Right forelimb (tissue), 1 donor: ENCODE measurements around the gene TMOD2.

Source experiments
- DNase-seq: peaks from one replicate; pipeline ENCODE4 v3.0.0-alpha.2; 2018

Gene TMOD2

GRCh38 chr15:51750792-51751696 lies at the start of gene TMOD2:
TMOD2 (plus strand) TSS chr15:51751597; CDS start chr15:51766442, 14,845 bp downstream.
- DNase-seq = peak; percentile 66

DNA sequence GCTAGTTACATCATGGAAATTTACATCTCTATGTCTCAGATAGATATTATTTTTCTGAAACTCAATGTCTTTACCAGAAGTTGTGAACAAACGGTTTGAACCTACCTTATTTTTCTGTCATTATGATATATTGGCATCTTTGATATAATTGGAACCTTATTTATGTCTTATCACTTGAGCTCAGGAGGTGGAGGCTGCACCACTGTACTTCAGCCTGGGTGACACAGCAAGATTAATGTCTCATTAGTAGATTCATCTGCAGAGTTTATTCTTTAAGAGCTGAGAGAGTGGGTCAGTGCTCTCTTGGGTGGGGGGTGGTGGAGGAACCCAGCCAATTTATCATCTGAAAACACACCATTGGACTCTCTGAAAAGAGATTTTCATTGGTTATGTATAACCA lies 48.7 kb upstream of the TMOD2 start:
- DNase-seq = no peak

GRCh38 chr15:51706291-51706690 lies 45.1 kb upstream of the TMOD2 start:
- no peak for DNase-seq

DNA sequence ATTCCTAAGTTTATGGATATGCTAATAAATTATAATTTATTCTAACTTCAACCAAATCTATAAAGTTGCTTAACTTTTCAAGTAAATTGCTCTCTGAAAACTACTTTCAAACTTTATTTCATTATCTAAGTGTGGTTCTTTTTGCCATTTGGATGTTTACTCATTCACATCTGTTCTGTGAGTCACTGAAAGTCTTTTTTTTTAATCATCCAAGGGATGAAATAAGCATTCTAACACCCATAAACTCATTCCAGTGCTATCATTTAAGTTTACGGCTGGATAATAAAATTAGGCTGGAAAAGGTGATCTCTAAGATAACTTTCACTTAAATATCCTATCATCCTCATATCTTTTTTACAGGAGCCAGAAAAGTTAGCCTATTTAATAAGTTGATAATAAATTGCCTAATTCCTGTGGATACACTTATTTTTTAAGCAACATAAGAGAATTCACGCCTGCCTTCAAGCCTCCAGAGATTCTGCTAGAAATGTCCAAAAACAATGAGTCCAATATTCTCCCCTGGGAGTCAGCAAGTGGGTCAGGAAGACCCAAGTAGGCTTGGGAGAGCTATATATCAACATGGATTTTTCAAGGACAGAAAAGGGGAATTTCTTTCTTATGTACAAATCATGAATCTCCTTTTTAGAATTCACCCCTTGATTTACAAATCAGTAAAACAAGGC lies 44.3 kb upstream of the TMOD2 start:
- DNase-seq = no peak

- peak; percentile 51 for DNase-seq
Measured at GRCh38 chr15:51708013-51708412, 43.4 kb upstream of the TMOD2 start.

DNA sequence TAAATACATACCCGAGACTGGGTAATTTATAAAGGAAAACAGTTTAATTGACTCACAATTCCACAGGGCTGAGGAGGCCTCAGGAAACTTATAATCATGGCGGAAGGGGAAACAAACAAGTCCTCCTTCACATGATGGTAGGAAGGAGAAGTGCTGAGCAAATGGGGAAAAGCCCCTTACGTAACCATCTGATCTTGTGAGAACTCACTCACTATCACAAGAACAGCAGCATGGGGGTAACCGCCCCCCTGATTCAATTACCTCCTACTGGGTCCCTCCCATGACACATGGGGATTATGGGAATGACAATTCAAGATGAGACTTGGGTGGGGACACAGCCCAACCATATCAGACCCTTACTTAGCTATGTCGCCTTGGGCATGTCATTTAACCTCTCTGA lies 42.4 kb upstream of the TMOD2 start:
- DNase-seq = no peak

- DNase-seq = no peak
Measured at GRCh38 chr15:51714162-51714561, 37.2 kb upstream of the TMOD2 start.

DNA sequence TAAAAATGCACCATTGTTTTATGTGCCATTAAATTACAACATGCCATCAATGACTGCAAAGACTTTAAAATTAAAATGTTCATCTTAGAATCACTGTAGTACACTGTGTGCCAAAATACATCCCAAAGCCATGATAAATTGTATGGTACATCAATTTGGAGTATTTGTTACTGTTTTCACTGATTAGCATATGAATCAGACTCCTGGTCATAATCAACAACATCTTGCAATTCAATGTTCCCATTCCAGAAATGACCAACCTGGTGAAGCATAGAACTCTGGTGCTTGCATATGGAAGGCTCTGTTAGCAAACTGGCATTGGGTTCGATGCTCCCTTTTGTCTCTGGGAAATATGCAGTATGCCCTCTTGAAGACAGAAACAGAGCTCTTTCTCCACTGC lies 36.5 kb upstream of the TMOD2 start:
- no peak for DNase-seq

DNA sequence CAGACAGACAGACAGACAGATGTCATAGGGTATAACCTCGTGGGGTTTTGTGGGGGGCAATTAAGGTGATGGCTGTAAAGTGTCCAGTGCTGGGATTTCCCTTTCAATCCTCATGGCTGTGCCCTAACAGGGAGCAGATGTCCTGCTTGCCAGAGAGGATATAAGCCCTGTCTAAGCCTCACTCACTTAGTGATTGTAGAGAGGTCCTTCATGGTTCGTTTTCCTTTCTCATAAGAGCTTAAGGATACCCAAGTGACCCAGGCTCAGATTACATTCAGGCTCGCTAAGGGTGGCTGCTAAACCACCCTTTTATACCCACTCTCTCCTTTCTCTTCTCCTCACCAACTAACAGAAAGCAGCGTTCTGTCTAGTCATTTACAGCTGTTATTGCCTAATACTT lies 33.2 kb upstream of the TMOD2 start:
- no peak for DNase-seq

GRCh38 chr15:51718746-51719145 lies 32.7 kb upstream of the TMOD2 start:
- no peak for DNase-seq

- no peak for DNase-seq
Measured at GRCh38 chr15:51720201-51720995, 31.0 kb upstream of the TMOD2 start.

GRCh38 chr15:51721199-51721960 lies 30.0 kb upstream of the TMOD2 start:
- DNase-seq = no peak

GRCh38 chr15:51724199-51724598 lies 27.2 kb upstream of the TMOD2 start:
- DNase-seq = no peak

- DNase-seq = no peak
Measured at GRCh38 chr15:51724673-51725072, 26.7 kb upstream of the TMOD2 start.

- DNase-seq = no peak
Measured at GRCh38 chr15:51726302-51727073, 24.9 kb upstream of the TMOD2 start.

DNA sequence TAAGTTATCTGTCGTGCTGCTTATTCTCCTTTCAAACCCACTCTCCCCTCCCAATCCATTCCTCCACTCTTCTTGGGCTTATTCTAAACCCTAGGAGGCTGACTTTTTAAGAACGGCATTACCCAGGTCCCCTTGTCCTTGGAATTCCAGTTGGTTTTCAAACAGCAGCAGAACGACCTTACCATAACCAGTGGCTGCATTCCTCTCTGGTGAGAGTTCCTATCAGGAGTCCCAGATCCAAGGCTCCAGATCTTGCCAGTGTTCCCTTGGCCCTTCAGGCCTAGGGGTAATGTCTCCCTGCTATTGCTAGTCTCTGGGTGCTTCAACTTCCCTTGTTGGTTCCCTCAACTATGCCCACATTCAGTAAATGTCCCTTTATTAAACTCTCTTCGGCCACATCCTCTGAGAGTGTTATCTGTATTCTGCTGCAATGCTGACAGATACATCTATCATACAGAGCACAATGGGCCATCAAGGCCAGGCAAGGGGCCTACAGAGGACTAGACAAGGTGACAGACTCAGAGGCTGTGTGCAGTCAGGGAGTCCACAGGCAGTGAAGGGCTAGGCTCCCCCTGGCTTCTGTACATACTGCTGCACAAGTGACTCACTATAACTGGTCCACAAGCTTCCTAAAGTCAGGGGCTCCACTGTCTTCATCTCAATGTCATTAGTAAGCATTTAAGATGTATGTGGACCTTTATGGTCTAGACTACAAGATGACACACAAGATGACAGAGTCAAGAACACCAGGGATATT lies 24.1 kb upstream of the TMOD2 start:
- no peak for DNase-seq

DNA sequence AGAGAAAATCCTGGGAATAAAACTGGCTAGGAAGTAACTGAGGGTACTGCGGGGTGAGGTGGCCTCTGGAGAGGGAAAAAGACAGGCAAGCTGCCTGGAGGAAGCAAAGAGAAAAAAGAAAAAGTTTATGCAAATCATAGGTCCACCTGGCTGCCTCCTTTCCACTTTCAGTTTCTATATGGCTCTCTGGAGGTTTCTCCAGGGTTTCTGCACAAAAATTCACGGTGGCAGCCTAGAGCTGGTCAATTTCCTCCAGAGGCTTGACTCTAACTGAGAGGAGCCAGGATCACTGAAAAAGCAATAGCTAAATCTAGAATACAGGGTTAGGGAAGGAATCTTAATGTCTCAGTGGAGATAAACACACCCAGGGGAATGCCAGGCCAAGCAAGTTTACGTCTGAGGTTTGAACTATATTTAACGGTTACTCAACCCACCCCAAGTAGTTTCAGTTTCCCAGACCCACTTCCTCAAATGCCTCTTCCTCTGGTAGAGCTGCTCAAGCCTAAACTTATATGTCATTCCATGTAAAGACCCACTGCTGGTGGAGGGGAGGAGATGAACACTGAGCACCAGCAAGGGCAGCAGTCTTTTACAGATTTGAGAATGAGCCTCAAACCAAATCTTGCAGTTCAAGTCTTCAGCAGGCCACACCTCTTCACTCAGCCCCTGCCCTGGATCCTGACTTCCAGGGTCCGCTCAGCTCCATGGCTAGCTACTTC lies 19.7 kb upstream of the TMOD2 start:
- no peak for DNase-seq

DNA sequence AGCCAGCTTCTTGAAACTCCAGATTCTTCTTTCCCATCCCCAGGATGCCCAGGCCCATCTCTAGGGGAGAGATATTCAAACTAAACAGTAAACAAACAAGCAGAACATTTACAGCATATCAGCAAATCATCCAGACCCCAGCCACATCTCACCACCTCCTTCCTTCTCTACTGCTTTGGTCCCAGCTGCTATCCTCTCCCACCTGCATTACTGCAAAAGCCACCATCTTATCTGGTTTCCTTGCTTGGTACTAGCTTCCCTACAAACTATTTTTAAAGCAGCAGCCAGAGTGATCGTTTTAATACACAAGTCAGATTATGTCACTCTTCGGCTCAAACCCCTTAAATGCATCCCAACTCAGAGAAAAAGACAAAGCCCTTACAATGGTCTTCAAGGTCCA lies 18.8 kb upstream of the TMOD2 start:
- no peak for DNase-seq

DNA sequence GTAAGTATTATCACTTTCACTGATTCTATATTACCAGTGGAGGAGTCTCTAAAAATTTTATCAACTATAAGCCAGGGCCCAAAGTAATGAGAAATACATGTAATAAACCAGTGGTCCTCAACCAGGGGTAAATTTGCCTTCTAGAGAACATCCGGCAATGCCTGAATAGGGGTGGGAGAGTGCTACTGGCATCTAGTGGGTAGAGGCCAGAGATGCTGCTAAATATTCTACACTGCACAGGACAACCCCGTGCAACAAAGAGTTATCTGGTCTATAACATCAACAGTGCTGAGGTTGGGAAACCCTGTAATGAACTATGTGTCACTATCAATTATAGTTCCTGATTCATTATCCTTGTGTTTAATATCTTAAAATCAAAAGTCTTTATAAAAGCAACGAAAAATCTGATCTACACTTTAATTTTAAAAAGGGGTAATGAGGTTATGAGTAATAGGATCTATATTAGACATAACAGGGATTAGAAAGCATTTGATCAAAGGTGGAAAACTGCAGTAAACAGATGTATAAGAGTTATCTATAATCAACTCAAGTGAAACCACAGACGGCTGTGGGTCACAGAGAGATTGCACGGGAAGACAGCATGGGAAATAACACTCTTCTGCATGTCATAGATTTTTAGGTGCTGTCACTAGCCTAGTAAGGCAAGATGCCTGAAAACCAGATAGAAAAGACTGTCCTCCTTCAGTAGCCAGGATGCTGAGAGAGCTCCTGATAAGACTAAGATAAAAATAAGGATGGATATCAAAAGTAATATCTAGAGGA lies 16.0 kb upstream of the TMOD2 start:
- DNase-seq = no peak

GRCh38 chr15:51736069-51736468 lies 15.3 kb upstream of the TMOD2 start:
- no peak for DNase-seq
